Fibroblast of skin of right quadriceps (primary cell): Measurements from ENCODE around the gene PAX7.

Experiments
- DNase-seq: peaks from one replicate; pipeline ENCODE4 v3.0.0-alpha.2; 2013

PAX7 gene

GRCh38 chr1:18769140-18769539, 138.5 kb downstream of the PAX7 start:
- no peak for DNase-seq

GRCh38 chr1:18770799-18771198, 140.2 kb downstream of the PAX7 start:
- no peak for DNase-seq

- no peak for DNase-seq
These were observed 143.1 kb downstream of the PAX7 start for GRCh38 chr1:18773753-18774152.

- no peak for DNase-seq
These were observed 144.7 kb downstream of the PAX7 start for GRCh38 chr1:18775341-18775740.

GRCh38 chr1:18776777-18777176, 146.1 kb downstream of the PAX7 start:
- no peak for DNase-seq

- DNase-seq, result no peak
These were observed 147.8 kb downstream of the PAX7 start for GRCh38 chr1:18778437-18778836.

- no peak for DNase-seq
These were observed 150.4 kb downstream of the PAX7 start for GRCh38 chr1:18781031-18781430.

GRCh38 chr1:18783705-18784481, 153.2 kb downstream of the PAX7 start:
- no peak for DNase-seq

GRCh38 chr1:18784482-18784831, 153.8 kb downstream of the PAX7 start:
- DNase-seq, result no peak

GRCh38 chr1:18786149-18786548, 155.5 kb downstream of the PAX7 start:
- no peak for DNase-seq

- DNase-seq, result no peak
These were observed 157.3 kb downstream of the PAX7 start for GRCh38 chr1:18787825-18788385.

- no peak for DNase-seq
These were observed 158.6 kb downstream of the PAX7 start for GRCh38 chr1:18789246-18789645.

GRCh38 chr1:18792747-18793146, 162.1 kb downstream of the PAX7 start:
- no peak for DNase-seq

- no peak for DNase-seq
These were observed 162.5 kb downstream of the PAX7 start for GRCh38 chr1:18793164-18793563.

- DNase-seq, result no peak
These were observed 163.4 kb downstream of the PAX7 start for GRCh38 chr1:18794051-18794450.

- DNase-seq, result no peak
These were observed 163.9 kb downstream of the PAX7 start for GRCh38 chr1:18794561-18794960.

- DNase-seq, result no peak
These were observed 164.5 kb downstream of the PAX7 start for GRCh38 chr1:18795002-18795689.

- DNase-seq, result no peak
These were observed 166.3 kb downstream of the PAX7 start for GRCh38 chr1:18796950-18797349.
